Measurements from ENCODE around the gene ZW10.
A peak's percentile ranks its signal among the peaks of the same experiment; 100 is the strongest.

Gene ZW10

GRCh38 chr11:113782134-113782533, 8.6 kb upstream of the ZW10 start:
- no peak overlapping the region for H2BK15ac ChIP-seq (ENCODE audit: low read depth, poor library complexity, severe bottlenecking)
- H3K9ac ChIP-seq (ENCODE audit: low read length): no peak overlapping the region
- H3K79me1 ChIP-seq (replicated peaks; ENCODE audit: low read length, poor library complexity, severe bottlenecking): no peaks in the 10 kb centered on the region
- no peak overlapping the region for H3K18ac ChIP-seq (ENCODE audit: low read depth in 1 of 2, low read length in 2 of 2)
- H2AFZ ChIP-seq (ENCODE audit: low read depth, low read length): no peak overlapping the region
- H3K27me3 ChIP-seq (ENCODE audit: control insufficient read depth in 1 of 2, insufficient read depth in 1 of 2, low read length in 2 of 2): peaks cover 16 to 31% of the 10 kb centered on the region in 2 experiments
- H2BK120ac ChIP-seq (ENCODE audit: low read depth, low read length): no peak overlapping the region
- no peak overlapping the region for H4K8ac ChIP-seq (ENCODE audit: low read length)
- no peak overlapping the region for H3K27ac ChIP-seq (ENCODE audit: low read length, poor library complexity, severe bottlenecking)
- DNase-seq: no peak
- no peaks in the 10 kb centered on the region for H3K36me3 ChIP-seq (ENCODE audit: control insufficient read depth in 1 of 2, insufficient read depth in 2 of 2, low read depth in 1 of 2, low read length in 2 of 2)
- no peak overlapping the region for H3K4me3 ChIP-seq (ENCODE audit: insufficient read depth in 1 of 2, low read depth in 1 of 2, low read length in 2 of 2)
- no peak overlapping the region for H3K4ac ChIP-seq (ENCODE audit: low read depth in 1 of 2, low read length in 2 of 2)
- H3K23ac ChIP-seq (ENCODE audit: low read length in 2 of 2): no peak overlapping the region
- H4K91ac ChIP-seq (ENCODE audit: low read length): no peak overlapping the region
- no peaks in the 10 kb centered on the region for H3K4me1 ChIP-seq (ENCODE audit: control insufficient read depth, insufficient read depth, low read depth, low read length)
- H3K4me2 ChIP-seq (ENCODE audit: low read length, poor library complexity, severe bottlenecking): no peak overlapping the region
- H3K9me3 ChIP-seq (ENCODE audit: control insufficient read depth, low read length): no peaks in the 10 kb centered on the region
- no peak overlapping the region for H3K14ac ChIP-seq (ENCODE audit: low read length in 2 of 2)
- H2AK5ac ChIP-seq (ENCODE audit: low read length, severe bottlenecking): no peak overlapping the region
- H2BK12ac ChIP-seq (ENCODE audit: low read length in 2 of 2): no peak overlapping the region
- WGBS: 100% methylated on average over 1 of the region's 1 CpG
- no peak overlapping the region for H2BK5ac ChIP-seq (ENCODE audit: low read depth, low read length, poor library complexity, severe bottlenecking)

- no peak overlapping the region for H2AK5ac ChIP-seq (ENCODE audit: low read length, severe bottlenecking)
- H3K4me2 ChIP-seq (ENCODE audit: low read length, poor library complexity, severe bottlenecking): no peak overlapping the region
- no peak overlapping the region for H3K18ac ChIP-seq (ENCODE audit: low read depth in 1 of 2, low read length in 2 of 2)
- H3K27me3 ChIP-seq (ENCODE audit: control insufficient read depth in 1 of 2, insufficient read depth in 1 of 2, low read length in 2 of 2): peaks cover 16 to 34% of the 10 kb centered on the region in 2 experiments
- peak overlapping the region in 1 of 2 experiments; percentile 40 for H3K23ac ChIP-seq (ENCODE audit: low read length in 2 of 2)
- no peak overlapping the region for H4K91ac ChIP-seq (ENCODE audit: low read length)
- no peak overlapping the region for H2BK12ac ChIP-seq (ENCODE audit: low read length in 2 of 2)
- no peaks in the 10 kb centered on the region for H3K9me3 ChIP-seq (ENCODE audit: control insufficient read depth, low read length)
- no peak overlapping the region for H2BK120ac ChIP-seq (ENCODE audit: low read depth, low read length)
- H3K4ac ChIP-seq (ENCODE audit: low read depth in 1 of 2, low read length in 2 of 2): no peak overlapping the region
- no peak overlapping the region for H3K14ac ChIP-seq (ENCODE audit: low read length in 2 of 2)
- H3K27ac ChIP-seq (ENCODE audit: low read length, poor library complexity, severe bottlenecking): no peak overlapping the region
- no peak overlapping the region for H2AFZ ChIP-seq (ENCODE audit: low read depth, low read length)
- 80% methylated on average over 5 of the region's 5 CpGs for WGBS
- H3K79me1 ChIP-seq (replicated peaks; ENCODE audit: low read length, poor library complexity, severe bottlenecking): no peaks in the 10 kb centered on the region
- H3K36me3 ChIP-seq (ENCODE audit: control insufficient read depth in 1 of 2, insufficient read depth in 2 of 2, low read depth in 1 of 2, low read length in 2 of 2): no peaks in the 10 kb centered on the region
- no peaks in the 10 kb centered on the region for H3K4me1 ChIP-seq (ENCODE audit: control insufficient read depth, insufficient read depth, low read depth, low read length)
- no peak overlapping the region for H4K8ac ChIP-seq (ENCODE audit: low read length)
- DNase-seq: no peak
- no peak overlapping the region for H3K4me3 ChIP-seq (ENCODE audit: insufficient read depth in 1 of 2, low read depth in 1 of 2, low read length in 2 of 2)
- H2BK15ac ChIP-seq (ENCODE audit: low read depth, poor library complexity, severe bottlenecking): no peak overlapping the region
- no peak overlapping the region for H2BK5ac ChIP-seq (ENCODE audit: low read depth, low read length, poor library complexity, severe bottlenecking)
- H3K9ac ChIP-seq (ENCODE audit: low read length): no peak overlapping the region
Measured at GRCh38 chr11:113781682-113782081, 8.2 kb upstream of the ZW10 start.

- Histone ChIP-seq H3K9me3 (ENCODE audit: control insufficient read depth, low read length) (no peaks in the 10 kb centered on the region), H3K27me3 (ENCODE audit: control insufficient read depth in 1 of 2, insufficient read depth in 1 of 2, low read length in 2 of 2) (peaks cover 14 to 42% of the 10 kb centered on the region in 2 experiments), H3K4me2 (ENCODE audit: low read length, poor library complexity, severe bottlenecking) (no peak within 1 kb of the TSS), H4K91ac (ENCODE audit: low read length) (no peak within 1 kb of the TSS), H2AFZ (ENCODE audit: low read depth, low read length) (no peak within 1 kb of the TSS), H3K23ac (ENCODE audit: low read length in 2 of 2) (no peak within 1 kb of the TSS), H2BK5ac (ENCODE audit: low read depth, low read length, poor library complexity, severe bottlenecking) (no peak within 1 kb of the TSS), H2AK5ac (ENCODE audit: low read length, severe bottlenecking) (no peak within 1 kb of the TSS), H3K4me1 (ENCODE audit: control insufficient read depth, insufficient read depth, low read depth, low read length) (no peaks in the 10 kb centered on the region), H3K4ac (ENCODE audit: low read depth in 1 of 2, low read length in 2 of 2) (no peak within 1 kb of the TSS), H2BK15ac (ENCODE audit: low read depth, poor library complexity, severe bottlenecking) (no peak within 1 kb of the TSS), H3K36me3 (ENCODE audit: control insufficient read depth in 1 of 2, insufficient read depth in 2 of 2, low read depth in 1 of 2, low read length in 2 of 2) (no peaks in the 10 kb centered on the region), H3K79me1 (replicated peaks; ENCODE audit: low read length, poor library complexity, severe bottlenecking) (no peaks in the 10 kb centered on the region), H3K9ac (ENCODE audit: low read length) (no peak within 1 kb of the TSS), H3K4me3 (ENCODE audit: insufficient read depth in 1 of 2, low read depth in 1 of 2, low read length in 2 of 2) (no peak within 1 kb of the TSS), H3K14ac (ENCODE audit: low read length in 2 of 2) (no peak within 1 kb of the TSS), H2BK12ac (ENCODE audit: low read length in 2 of 2) (no peak within 1 kb of the TSS), H2BK120ac (ENCODE audit: low read depth, low read length) (no peak within 1 kb of the TSS), H4K8ac (ENCODE audit: low read length) (no peak within 1 kb of the TSS), H3K18ac (ENCODE audit: low read depth in 1 of 2, low read length in 2 of 2) (no peak within 1 kb of the TSS), H3K27ac (ENCODE audit: low read length, poor library complexity, severe bottlenecking) (no peak within 1 kb of the TSS)
- WGBS: 93% methylated on average over 4 of the region's 4 CpGs
- no peak for DNase-seq
Measured at GRCh38 chr11:113779496-113779895, 6.0 kb upstream of the ZW10 start, which contains the start of gene CLDN25. CLDN25 (plus strand) TSS chr11:113779796; CDS start chr11:113779796, 0 bp downstream.

GRCh38 chr11:113778111-113778910, 4.8 kb upstream of the ZW10 start:
- no peak overlapping the region for H2AFZ ChIP-seq (ENCODE audit: low read depth, low read length)
- 72% methylated on average over 10 of the region's 11 CpGs for WGBS

More at GRCh38 chr11:113778111-113778910, 4.8 kb upstream of the ZW10 start:
- Histone ChIP-seq H3K23ac (ENCODE audit: low read length in 2 of 2) (no peak overlapping the region), H3K36me3 (ENCODE audit: control insufficient read depth in 1 of 2, insufficient read depth in 2 of 2, low read depth in 1 of 2, low read length in 2 of 2) (no peaks in the 10 kb centered on the region), H3K27me3 (ENCODE audit: control insufficient read depth in 1 of 2, insufficient read depth in 1 of 2, low read length in 2 of 2) (peaks cover 14 to 42% of the 10 kb centered on the region in 2 experiments), H3K14ac (ENCODE audit: low read length in 2 of 2) (no peak overlapping the region), H3K9ac (ENCODE audit: low read length) (no peak overlapping the region), H2BK12ac (ENCODE audit: low read length in 2 of 2) (no peak overlapping the region), H3K79me1 (replicated peaks; ENCODE audit: low read length, poor library complexity, severe bottlenecking) (no peaks in the 10 kb centered on the region), H3K9me3 (ENCODE audit: control insufficient read depth, low read length) (no peaks in the 10 kb centered on the region), H2BK120ac (ENCODE audit: low read depth, low read length) (no peak overlapping the region), H4K8ac (ENCODE audit: low read length) (no peak overlapping the region), H2BK15ac (ENCODE audit: low read depth, poor library complexity, severe bottlenecking) (no peak overlapping the region), H3K4me1 (ENCODE audit: control insufficient read depth, insufficient read depth, low read depth, low read length) (no peaks in the 10 kb centered on the region), H2AK5ac (ENCODE audit: low read length, severe bottlenecking) (no peak overlapping the region), H3K4me2 (ENCODE audit: low read length, poor library complexity, severe bottlenecking) (no peak overlapping the region), H4K91ac (ENCODE audit: low read length) (no peak overlapping the region), H3K27ac (ENCODE audit: low read length, poor library complexity, severe bottlenecking) (no peak overlapping the region), H3K4ac (ENCODE audit: low read depth in 1 of 2, low read length in 2 of 2) (no peak overlapping the region), H3K4me3 (ENCODE audit: insufficient read depth in 1 of 2, low read depth in 1 of 2, low read length in 2 of 2) (no peak overlapping the region), H3K18ac (ENCODE audit: low read depth in 1 of 2, low read length in 2 of 2) (no peak overlapping the region), H2BK5ac (ENCODE audit: low read depth, low read length, poor library complexity, severe bottlenecking) (no peak overlapping the region)
- DNase-seq: peak; percentile 6

Measured in mesenchymal stem cell (in vitro differentiated cells and primary cell).